Stimulated activated memory B cell treated with anti-CD40 and anti-IgM and Interleukin-4, amounts not matched to agents 10 μg/mL and 1 μg/mL and 100 μg/mL, for 72 hours (primary cell): ENCODE results near the gene HSBP1.

Source experiments
- ATAC-seq: fragments of 150-1000 bp; cut with Tn5 transposase; 2 replicates; pipeline ENCODE4 v1.10.0; 2021
- H3K27ac Mint-ChIP-seq: one replicate; pipeline ENCODE4 v1.8.0; 2022; ENCODE audit warnings: mild to moderate bottlenecking, mixed read lengths
- H3K27me3 Mint-ChIP-seq: one replicate; pipeline ENCODE4 v1.8.0; 2022; ENCODE audit warnings: mixed read lengths
- H3K36me3 Mint-ChIP-seq: one replicate; pipeline ENCODE4 v1.8.0; 2022; ENCODE audit warnings: mixed read lengths
- H3K4me1 Mint-ChIP-seq: one replicate; pipeline ENCODE4 v1.8.0; 2022; ENCODE audit warnings: mixed read lengths
- H3K4me3 Mint-ChIP-seq: one replicate; pipeline ENCODE4 v1.8.0; 2022; ENCODE audit warnings: mild to moderate bottlenecking, moderate library complexity, mixed read lengths
- H3K9me3 Mint-ChIP-seq: one replicate; pipeline ENCODE4 v1.8.0; 2022; ENCODE audit warnings: mixed read lengths

HSBP1 gene

GRCh38 chr16:83842291-83842690, 34.5 kb downstream of the HSBP1 start:
- no peak for ATAC-seq
- H3K36me3 Mint-ChIP-seq = no peaks in the 10 kb centered on the region
- no peak overlapping the region for H3K4me3 Mint-ChIP-seq
- no peaks in the 10 kb centered on the region for H3K9me3 Mint-ChIP-seq
- peaks cover 43% of the 10 kb centered on the region for H3K4me1 Mint-ChIP-seq
- H3K27me3 Mint-ChIP-seq = no peaks in the 10 kb centered on the region
- H3K27ac Mint-ChIP-seq = peak overlapping the region; percentile 72

GRCh38 chr16:83842756-83843507, 35.2 kb downstream of the HSBP1 start:
- no peaks in the 10 kb centered on the region for H3K27me3 Mint-ChIP-seq
- H3K27ac Mint-ChIP-seq = peak overlapping the region; percentile 72
- H3K4me3 Mint-ChIP-seq = peak overlapping the region; percentile 82
- ATAC-seq = peak; percentile 92
- H3K9me3 Mint-ChIP-seq = no peaks in the 10 kb centered on the region
- no peaks in the 10 kb centered on the region for H3K36me3 Mint-ChIP-seq
- peaks cover 48% of the 10 kb centered on the region for H3K4me1 Mint-ChIP-seq

- no peaks in the 10 kb centered on the region for H3K27me3 Mint-ChIP-seq
- no peaks in the 10 kb centered on the region for H3K9me3 Mint-ChIP-seq
- peaks cover 48% of the 10 kb centered on the region for H3K4me1 Mint-ChIP-seq
- no peaks in the 10 kb centered on the region for H3K36me3 Mint-ChIP-seq
- peak overlapping the region; percentile 82 for H3K4me3 Mint-ChIP-seq
- ATAC-seq = peak; percentile 78
- peak overlapping the region; percentile 72 for H3K27ac Mint-ChIP-seq
These were observed 35.9 kb downstream of the HSBP1 start for GRCh38 chr16:83843657-83844056.

GRCh38 chr16:83845263-83845662, 37.5 kb downstream of the HSBP1 start:
- no peak for ATAC-seq
- Mint-ChIP-seq H3K4me1 (peaks cover 48% of the 10 kb centered on the region), H3K27ac (peak overlapping the region; percentile 63), H3K4me3 (no peak overlapping the region), H3K9me3 (no peaks in the 10 kb centered on the region), H3K36me3 (no peaks in the 10 kb centered on the region), H3K27me3 (no peaks in the 10 kb centered on the region)

GRCh38 chr16:83847371-83848225, 39.8 kb downstream of the HSBP1 start:
- H3K27ac Mint-ChIP-seq = no peak overlapping the region

GRCh38 chr16:83849421-83849820, 41.6 kb downstream of the HSBP1 start:
- Mint-ChIP-seq H3K4me1 (peaks cover 24% of the 10 kb centered on the region), H3K27me3 (no peaks in the 10 kb centered on the region), H3K36me3 (no peaks in the 10 kb centered on the region), H3K4me3 (no peak overlapping the region), H3K9me3 (no peaks in the 10 kb centered on the region), H3K27ac (no peak overlapping the region)
- ATAC-seq = no peak

More at GRCh38 chr16:83847371-83848225, 39.8 kb downstream of the HSBP1 start:
- no peaks in the 10 kb centered on the region for H3K36me3 Mint-ChIP-seq
- ATAC-seq = no peak
- no peak overlapping the region for H3K4me3 Mint-ChIP-seq
- no peaks in the 10 kb centered on the region for H3K9me3 Mint-ChIP-seq
- H3K4me1 Mint-ChIP-seq = peaks cover 42% of the 10 kb centered on the region
- H3K27me3 Mint-ChIP-seq = no peaks in the 10 kb centered on the region

GRCh38 chr16:83850947-83851346, 43.2 kb downstream of the HSBP1 start:
- no peak for ATAC-seq
- Mint-ChIP-seq H3K4me1 (peaks cover 12% of the 10 kb centered on the region), H3K27me3 (no peaks in the 10 kb centered on the region), H3K27ac (no peak overlapping the region), H3K4me3 (no peak overlapping the region), H3K36me3 (no peaks in the 10 kb centered on the region), H3K9me3 (no peaks in the 10 kb centered on the region)

- no peak for ATAC-seq
- H3K4me1 Mint-ChIP-seq = peaks cover 12% of the 10 kb centered on the region
- H3K4me3 Mint-ChIP-seq = no peak overlapping the region
- H3K27me3 Mint-ChIP-seq = no peaks in the 10 kb centered on the region
- H3K36me3 Mint-ChIP-seq = no peaks in the 10 kb centered on the region
- no peak overlapping the region for H3K27ac Mint-ChIP-seq
- H3K9me3 Mint-ChIP-seq = no peaks in the 10 kb centered on the region
These were observed 43.7 kb downstream of the HSBP1 start for GRCh38 chr16:83851473-83851872.

GRCh38 chr16:83852774-83853173, 45.0 kb downstream of the HSBP1 start:
- no peak overlapping the region for H3K27ac Mint-ChIP-seq
- ATAC-seq = no peak

GRCh38 chr16:83853834-83854233, 46.1 kb downstream of the HSBP1 start:
- no peaks in the 10 kb centered on the region for H3K36me3 Mint-ChIP-seq

More at GRCh38 chr16:83852774-83853173, 45.0 kb downstream of the HSBP1 start:
- H3K4me3 Mint-ChIP-seq = no peak overlapping the region
- H3K9me3 Mint-ChIP-seq = no peaks in the 10 kb centered on the region
- H3K36me3 Mint-ChIP-seq = no peaks in the 10 kb centered on the region
- H3K27me3 Mint-ChIP-seq = no peaks in the 10 kb centered on the region
- H3K4me1 Mint-ChIP-seq = no peaks in the 10 kb centered on the region

GRCh38 chr16:83854420-83854819, 46.6 kb downstream of the HSBP1 start:
- ATAC-seq = no peak

More at GRCh38 chr16:83853834-83854233, 46.1 kb downstream of the HSBP1 start:
- H3K27ac Mint-ChIP-seq = no peak overlapping the region
- H3K9me3 Mint-ChIP-seq = no peaks in the 10 kb centered on the region
- no peaks in the 10 kb centered on the region for H3K4me1 Mint-ChIP-seq
- no peak overlapping the region for H3K4me3 Mint-ChIP-seq
- no peak for ATAC-seq
- H3K27me3 Mint-ChIP-seq = no peaks in the 10 kb centered on the region

GRCh38 chr16:83856792-83857191, 49.0 kb downstream of the HSBP1 start:
- Mint-ChIP-seq H3K9me3 (no peaks in the 10 kb centered on the region), H3K36me3 (no peaks in the 10 kb centered on the region), H3K27ac (no peak overlapping the region), H3K27me3 (no peaks in the 10 kb centered on the region), H3K4me1 (no peaks in the 10 kb centered on the region), H3K4me3 (no peak overlapping the region)
- no peak for ATAC-seq

More at GRCh38 chr16:83854420-83854819, 46.6 kb downstream of the HSBP1 start:
- H3K27ac Mint-ChIP-seq = no peak overlapping the region
- H3K36me3 Mint-ChIP-seq = no peaks in the 10 kb centered on the region
- H3K27me3 Mint-ChIP-seq = no peaks in the 10 kb centered on the region
- no peak overlapping the region for H3K4me3 Mint-ChIP-seq
- no peaks in the 10 kb centered on the region for H3K4me1 Mint-ChIP-seq
- no peaks in the 10 kb centered on the region for H3K9me3 Mint-ChIP-seq

- Mint-ChIP-seq H3K4me3 (no peak overlapping the region), H3K27ac (no peak overlapping the region), H3K4me1 (no peaks in the 10 kb centered on the region), H3K36me3 (no peaks in the 10 kb centered on the region), H3K9me3 (no peaks in the 10 kb centered on the region), H3K27me3 (no peaks in the 10 kb centered on the region)
- no peak for ATAC-seq
These were observed 51.5 kb downstream of the HSBP1 start for GRCh38 chr16:83859265-83859664.

GRCh38 chr16:83862661-83863060, 54.9 kb downstream of the HSBP1 start:
- Mint-ChIP-seq H3K27me3 (peaks cover 15% of the 10 kb centered on the region), H3K36me3 (peaks cover 12% of the 10 kb centered on the region), H3K4me3 (no peak overlapping the region), H3K4me1 (no peaks in the 10 kb centered on the region), H3K9me3 (peaks cover 6% of the 10 kb centered on the region), H3K27ac (no peak overlapping the region)
- no peak for ATAC-seq

- Mint-ChIP-seq H3K27ac (no peak overlapping the region), H3K4me1 (no peaks in the 10 kb centered on the region), H3K36me3 (peaks cover 12% of the 10 kb centered on the region), H3K27me3 (peaks cover 23% of the 10 kb centered on the region), H3K9me3 (peaks cover 6% of the 10 kb centered on the region), H3K4me3 (no peak overlapping the region)
- ATAC-seq = no peak
These were observed 55.9 kb downstream of the HSBP1 start for GRCh38 chr16:83863682-83864081.
